HT-29 (cell line): Measurements from ENCODE around the gene SND1. TPM values are rescaled to one million over a fixed set of nuclear protein-coding genes. Genes with fewer than 3 reads are reported as not detected.

Experiments
- DNase-seq: peaks from one replicate; pipeline ENCODE4 v3.0.0-alpha.2; 2015; ENCODE audit warnings: low spot score
- total RNA-seq: library from RNA; depleted of rRNA; stranded (reverse); fragments of >200 nt; shearing (Covaris generic); gene quantifications from 2 replicates; pipeline ENCODE4 v1.2.3, GENCODE V29; 2014

The SND1 gene
- total RNA-seq, 1 experiment from 2014 or later, result 178 TPM

DNA sequence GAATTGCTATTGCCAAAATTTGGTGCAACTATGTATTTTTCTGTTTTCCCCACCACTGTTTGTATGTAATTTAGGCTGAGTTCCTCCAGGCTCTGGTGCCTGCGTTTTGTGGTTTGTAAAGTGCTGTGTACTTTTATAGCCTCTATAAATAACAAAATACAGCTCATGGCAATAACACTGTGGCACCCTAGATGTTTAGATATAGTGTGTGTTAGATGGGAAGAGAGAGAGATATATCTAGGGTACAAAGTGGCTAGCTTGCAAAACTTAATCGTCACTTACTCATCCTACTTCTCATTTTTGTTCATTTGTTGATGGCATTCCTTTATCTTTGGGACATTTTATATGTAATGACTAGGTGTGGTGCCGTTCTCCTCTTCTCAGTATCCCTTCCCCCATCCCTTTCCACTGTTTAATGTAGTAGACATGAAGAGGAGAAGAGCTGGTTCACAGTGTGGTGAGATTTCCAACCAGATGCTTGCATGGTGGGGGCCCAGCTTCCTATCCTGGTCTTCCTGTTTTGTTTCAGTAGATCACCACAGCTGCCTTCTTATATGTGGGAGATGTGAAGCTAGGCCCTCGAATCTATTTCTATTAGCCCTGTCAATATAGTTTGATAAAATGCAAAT lies 115.0 kb downstream of the SND1 start:
- DNase-seq, result no peak

DNA sequence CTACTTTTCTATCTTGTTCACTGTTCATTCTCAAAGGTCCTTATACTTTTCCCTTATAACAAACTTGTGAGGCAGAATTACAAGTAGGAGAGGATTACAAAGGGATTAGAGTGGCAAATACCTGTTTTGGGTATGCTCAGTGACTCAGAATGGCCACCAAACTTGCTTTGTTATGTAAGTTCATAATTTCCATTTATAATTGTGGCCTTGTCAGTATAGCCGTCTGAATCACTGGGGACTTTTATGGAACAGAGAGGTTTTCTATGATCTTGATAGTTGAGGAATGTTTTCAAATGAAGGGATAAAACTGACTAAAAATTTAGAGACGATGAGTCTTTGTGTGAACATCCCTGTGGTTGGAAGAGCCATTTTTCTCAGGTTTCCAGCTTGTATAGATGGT lies 116.2 kb downstream of the SND1 start:
- DNase-seq, result no peak

DNA sequence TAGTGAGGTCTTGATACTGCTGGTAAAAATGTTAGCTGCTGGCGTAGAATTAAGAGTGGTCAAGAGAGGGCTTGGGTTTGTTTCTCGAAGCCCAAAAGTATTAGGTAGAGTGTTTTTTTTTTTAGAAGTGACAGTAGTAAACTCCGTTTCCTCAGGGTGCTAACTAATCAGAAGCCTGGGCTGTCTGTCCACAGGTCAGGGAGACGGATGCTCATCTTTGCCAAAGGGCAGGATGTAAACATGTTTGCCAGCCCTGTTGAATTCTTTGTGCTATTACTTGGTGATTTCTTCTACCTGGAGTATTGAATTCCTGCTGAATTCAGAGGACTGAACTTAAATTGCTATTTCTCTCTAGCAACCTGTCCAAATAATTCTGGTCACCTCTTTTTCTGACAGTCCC lies 117.1 kb downstream of the SND1 start:
- DNase-seq, result no peak

DNA sequence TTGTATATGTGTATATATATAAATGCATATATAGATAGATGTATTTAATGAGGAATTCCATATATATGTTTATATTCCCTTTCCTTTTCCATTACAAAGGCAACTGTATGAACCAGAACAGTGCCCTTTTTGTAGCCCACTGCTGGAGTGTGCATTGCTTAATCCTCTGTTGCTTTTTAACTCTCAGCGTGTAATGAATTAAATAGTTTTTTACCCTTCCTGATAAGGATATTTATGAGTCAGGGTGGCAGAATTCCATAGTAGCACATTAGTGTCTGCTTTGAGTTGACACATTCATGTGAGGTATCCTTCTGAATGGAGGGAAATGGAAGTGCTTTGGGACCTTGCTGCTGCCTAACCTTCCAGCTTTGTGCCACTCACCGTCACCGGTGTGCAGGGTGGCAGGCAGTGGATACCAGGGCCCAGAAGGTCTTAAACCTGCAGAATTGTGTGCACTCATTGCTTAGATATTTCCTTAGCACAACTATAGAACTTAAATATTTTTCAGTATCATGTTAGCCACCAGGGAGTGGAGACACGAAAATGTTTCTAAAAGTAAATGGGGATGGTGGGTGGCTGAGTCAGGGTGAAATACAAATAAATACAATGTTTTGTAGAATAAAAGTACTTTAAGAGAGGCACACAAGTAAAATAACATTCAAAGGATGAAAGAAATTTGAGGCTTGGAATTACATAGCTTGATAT lies 117.9 kb downstream of the SND1 start:
- no peak for DNase-seq

- no peak for DNase-seq
Observed at GRCh38 chr7:127770885-127771284, 118.9 kb downstream of the SND1 start.

DNA sequence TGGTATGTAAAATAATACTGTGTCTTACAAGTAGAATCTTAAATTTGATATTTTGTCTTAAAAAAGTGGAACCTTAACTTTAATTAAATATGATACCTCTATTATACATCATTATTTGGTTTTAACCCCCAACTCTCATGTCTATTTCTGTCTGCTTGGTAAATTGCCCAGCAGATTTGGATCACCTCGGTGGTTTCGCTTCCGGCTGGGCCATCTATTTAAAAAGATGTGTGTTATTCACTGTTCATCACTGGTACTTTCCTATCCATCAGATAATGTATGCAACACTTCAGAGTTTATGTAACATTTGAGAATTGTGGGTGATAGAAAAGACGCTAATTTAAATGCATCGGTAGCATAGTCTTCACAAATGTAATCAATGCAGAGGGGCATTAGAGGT lies 119.7 kb downstream of the SND1 start:
- no peak for DNase-seq

DNA sequence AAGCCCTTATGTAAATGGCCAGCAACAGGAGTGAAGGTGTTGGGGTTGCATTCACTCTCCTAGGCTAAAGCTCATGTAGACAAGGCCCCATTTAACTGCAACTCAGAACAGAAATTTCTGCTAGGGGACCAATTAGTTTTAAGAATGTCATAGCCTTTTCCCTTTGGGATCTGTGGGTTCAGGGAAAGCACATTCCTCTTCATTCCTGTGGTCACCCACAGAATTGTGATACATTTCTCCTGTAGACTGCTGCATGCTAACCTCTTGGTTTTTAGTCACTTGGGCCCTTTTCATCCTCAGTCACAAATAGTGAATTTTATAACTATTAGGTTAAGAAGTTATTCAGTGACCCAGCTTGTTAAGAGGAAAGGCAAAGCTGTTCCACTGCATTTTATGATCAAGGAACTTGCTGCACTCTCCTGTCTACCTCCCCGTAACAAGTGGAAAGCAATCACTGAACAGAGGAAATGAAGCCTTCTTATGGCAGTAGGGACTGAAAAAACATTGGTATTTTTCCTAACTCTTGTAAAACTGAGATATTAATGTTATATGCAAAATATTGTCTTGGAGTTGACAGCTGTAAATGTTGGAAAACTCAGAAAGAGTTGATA lies 124.9 kb downstream of the SND1 start:
- peak; percentile 20 for DNase-seq

DNA sequence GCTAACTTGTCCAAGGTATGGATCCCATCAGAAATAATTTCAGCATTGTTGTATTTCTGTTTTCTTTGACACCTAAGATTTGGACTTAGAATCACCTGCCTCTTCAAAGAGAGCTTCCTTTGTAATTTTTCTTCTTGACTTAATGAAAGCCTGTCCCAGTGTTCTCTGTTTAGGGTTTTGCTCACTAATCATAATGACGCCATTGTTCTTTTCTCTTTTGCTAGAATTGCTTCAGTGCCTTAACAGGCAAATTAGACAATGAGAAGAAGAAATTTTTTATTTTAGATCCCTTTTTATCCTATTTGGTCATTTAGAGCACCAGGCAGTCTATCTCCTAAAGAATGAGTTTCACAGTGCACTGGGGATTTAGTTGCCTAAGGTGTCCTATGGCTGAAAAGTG lies 128.5 kb downstream of the SND1 start:
- no peak for DNase-seq

GRCh38 chr7:127781081-127781480 lies 129.1 kb downstream of the SND1 start:
- no peak for DNase-seq

DNA sequence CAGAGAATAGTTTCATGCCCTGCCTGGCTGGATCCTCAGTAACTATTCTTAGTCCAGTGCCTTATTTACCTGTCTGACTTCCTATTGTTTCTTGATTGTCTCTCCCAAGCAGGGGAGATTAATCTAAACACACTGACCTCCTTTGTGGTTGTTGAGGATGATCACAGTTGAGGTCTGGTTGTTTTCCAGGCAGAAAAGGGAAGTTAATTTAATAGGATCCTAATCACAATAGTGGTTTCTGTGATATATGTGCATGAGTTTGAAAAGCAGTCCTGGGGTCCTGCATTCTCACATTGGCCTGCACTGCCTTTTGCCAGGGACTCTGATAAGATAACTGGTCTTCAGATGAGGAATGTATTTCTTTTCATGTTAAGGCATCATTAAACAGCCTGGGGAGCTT lies 130.1 kb downstream of the SND1 start:
- DNase-seq, result no peak

DNA sequence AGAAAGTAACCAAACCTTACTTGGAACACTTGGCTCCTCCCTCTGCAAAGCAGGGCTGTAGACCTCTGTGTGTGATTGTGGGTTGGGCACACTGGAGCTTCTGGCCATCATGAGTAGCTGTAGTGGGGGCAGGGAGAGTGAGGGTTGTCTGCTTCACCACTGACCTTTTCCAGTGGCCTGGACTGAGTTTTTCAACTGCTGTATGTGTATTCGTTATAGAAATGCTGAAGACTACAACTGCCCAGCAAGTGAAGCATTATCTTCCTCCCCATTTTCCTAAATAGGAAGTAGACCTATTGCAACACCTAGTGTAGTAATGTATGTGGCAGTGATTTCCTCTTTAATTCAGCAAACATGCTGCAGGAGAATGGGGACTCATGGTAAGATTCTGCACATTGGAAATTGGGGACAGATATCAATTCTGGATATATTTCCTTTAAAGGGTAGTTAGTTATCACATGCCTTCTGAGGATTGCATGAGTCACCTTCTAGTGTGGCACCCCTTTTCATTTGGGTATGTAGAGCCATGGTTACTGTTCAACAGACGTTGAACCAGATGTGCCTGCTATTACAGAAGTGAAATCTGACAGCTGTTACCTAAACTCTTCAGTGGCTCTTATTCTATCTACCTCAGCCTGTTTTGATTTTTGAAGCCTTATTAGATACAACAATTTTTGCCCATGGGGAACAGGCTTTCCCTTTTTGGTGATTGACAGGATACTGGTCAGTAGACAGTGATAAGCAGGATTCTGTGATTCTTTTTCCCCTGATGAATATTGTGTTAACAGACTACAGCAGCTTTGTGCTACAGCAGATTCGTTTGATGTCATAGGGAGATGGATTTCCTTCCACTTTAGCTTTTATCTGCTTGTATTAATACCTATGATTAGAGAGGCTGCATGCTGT lies 130.9 kb downstream of the SND1 start:
- DNase-seq, result no peak

DNA sequence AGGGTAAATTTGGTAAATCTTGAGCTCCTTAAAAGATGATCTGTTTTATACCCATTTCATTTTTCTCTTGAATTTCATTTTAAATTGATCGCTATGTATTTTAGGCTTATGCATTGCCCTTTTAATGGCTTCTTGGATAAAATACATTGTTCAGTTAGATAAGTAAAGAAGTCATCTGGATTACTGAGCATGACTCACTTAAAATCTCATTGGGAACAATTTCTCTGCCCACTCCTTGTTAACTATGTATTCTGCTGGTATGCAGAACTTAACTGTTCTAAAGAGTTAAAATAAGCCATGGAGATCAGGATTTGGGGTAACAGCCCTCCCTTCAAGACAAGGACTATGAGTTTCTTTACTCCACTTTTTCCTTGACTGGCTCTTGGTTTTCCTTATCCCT lies 134.2 kb downstream of the SND1 start:
- no peak for DNase-seq

GRCh38 chr7:127789031-127789430 lies 137.0 kb downstream of the SND1 start:
- no peak for DNase-seq

DNA sequence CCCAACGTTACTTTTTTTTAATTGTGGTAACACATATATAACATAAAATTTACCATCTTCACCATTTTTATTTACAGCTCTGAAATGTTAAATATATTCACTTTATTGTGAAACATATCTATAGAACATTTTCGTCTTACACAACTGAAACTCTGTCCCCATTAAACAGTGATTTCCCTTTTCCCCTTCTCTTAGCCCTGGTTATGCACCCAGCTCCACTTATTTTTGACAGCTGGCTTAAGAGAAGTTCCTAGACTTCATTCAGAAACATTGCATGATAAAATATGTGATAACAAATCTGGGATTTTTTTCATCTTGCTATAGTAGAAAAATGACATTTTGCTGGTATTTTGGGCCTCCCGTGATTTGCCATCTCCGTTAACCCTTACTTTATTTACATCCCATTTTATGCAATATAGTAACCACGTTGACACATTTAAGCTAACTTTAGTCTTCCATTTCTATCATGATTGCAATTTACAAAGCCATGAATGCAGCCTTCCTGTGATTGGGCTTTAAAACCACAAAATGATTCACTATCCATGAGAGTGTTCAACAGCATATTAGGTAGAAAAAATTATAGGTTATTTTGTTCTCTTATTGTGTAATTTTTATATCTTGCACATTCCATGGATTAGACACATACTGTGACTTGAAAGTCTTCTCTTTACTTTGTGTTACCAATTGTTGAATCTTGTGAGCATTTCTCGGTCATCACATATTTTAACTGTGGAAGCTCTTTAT lies 139.6 kb downstream of the SND1 start:
- no peak for DNase-seq

DNA sequence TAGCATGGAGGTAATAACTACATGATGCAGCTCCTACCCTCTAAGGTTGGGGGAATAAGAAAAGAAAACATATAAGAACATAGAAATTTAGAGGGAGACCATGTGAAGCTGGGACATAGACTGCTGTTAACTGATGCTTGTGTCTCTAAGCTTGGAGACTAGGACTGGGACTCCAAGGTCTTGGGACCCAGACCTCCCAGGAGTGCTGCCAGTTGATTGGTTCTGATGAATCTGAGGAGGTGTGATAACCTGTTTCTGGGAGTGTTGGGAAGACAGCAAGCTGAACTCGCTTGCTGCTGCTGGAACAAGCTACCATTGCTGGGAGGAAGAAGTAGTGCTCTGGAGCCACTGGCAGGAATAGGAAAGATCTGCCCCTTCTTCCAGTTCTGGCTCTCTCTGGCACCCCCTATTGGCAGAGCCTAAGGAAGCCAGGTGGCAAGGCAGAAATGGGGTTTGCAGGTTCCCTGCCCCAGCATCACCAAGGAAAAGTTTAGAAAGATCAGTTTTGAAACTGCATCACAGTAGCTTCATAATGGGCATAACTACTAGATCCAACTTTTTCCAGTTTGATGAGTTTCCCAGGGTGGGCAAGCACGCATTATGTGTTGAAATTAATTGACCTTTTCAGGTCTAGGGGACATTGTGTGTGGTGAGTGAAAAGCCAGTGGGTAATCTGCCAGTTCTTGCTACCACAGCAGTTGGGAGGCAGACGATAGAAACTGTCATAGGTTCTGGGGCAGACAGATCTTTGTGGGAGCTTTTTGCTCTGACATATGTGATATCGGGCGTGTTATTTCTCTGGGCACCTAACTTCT lies 140.7 kb downstream of the SND1 start:
- peak; percentile 67 for DNase-seq

GRCh38 chr7:127793582-127793981 lies 141.6 kb downstream of the SND1 start:
- no peak for DNase-seq

DNA sequence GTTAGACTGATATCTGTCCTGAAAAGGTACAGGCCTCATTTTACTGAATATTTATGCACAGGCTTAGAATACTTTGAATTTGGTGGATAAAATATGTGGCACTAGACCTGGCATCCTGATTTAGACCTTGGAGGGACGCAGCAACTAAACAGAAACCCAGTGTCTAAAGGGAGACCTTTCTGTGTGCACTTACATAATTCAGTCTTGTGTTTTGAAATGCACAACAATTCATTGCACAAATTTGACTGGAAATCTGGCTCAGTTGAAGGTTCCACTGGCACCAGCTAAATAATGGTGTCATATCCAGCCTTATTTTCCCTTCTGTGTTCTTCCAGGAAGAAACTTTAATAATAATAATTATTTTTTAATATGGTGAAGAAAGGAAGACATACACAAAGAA lies 142.1 kb downstream of the SND1 start:
- DNase-seq, result no peak

DNA sequence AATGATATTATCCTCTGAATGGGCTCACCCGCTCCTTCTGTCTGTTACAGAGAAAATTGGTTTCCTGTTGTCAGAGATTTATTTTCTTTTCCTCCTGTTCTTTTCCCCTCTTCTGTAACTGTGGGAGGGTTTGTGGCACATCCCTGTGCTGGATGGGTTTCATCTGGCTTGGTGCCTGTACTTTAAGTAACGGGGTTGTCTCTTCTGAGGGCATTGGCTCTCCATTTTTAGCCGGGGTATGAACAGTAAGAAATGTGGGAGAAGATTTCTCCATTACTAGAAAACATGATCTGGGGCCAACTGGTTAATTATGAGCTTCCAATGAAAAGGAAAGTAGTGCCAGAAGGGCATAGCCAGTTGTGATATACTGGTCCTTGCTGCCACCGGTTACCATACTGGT lies 142.6 kb downstream of the SND1 start:
- no peak for DNase-seq

GRCh38 chr7:127798023-127798422 lies 146.0 kb downstream of the SND1 start:
- DNase-seq, result no peak

DNA sequence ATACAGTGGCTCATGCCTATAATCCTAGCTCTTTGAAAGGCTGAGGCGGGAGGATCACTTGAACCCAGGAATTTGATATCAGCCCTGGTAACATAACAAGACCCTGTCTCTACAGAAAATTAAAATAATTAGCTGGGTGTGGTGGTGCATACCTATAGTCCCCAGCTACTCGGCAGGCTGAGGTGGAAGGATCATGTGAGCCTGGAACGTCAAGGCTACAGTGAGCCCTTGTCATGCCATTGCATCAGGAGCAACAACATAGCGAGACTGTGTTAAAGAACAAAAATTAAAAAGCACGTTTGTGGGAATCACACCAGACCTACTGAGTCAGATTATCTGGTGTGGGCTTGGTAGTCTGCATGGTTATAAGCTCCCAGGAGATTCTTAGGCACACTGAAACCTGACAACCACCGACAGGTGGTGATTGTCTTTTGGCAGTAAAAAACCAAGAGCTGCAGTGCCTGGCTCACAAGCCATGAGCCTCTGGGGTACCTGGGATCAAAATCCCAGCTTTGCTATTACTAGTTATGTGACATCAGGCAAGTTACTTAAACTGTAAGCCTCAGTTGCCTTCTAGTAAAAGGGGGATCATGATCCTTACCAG lies 146.9 kb downstream of the SND1 start:
- DNase-seq, result no peak
